H1 (cell line): Measurements from ENCODE around the gene PRRX2. TPM values are rescaled to one million over a fixed set of nuclear protein-coding genes. Genes with fewer than 3 reads are reported as not detected.

Experiments used
- BRCA1 ChIP-seq: IDR thresholded peaks from 2 replicates; pipeline ENCODE4 v1.6.1; 2012; ENCODE audit warnings: low read depth, low read length, improper control_type of control experiment
- CHD7 ChIP-seq: fragments of 300-600 bp; sonication (generic); IDR thresholded peaks from 2 replicates; pipeline ENCODE4 v1.7.1; 2012; ENCODE audit warnings: low read length, moderate library complexity, mild to moderate bottlenecking, inconsistent platforms; ENCODE audit not compliant: insufficient replicate concordance
- EP300 ChIP-seq, 2 experiments: IDR thresholded peaks; 1 replicate in 1 of 2; 2 replicates in 1 of 2; pipeline ENCODE4 v1.6.1; 2011 to 2012; ENCODE audit warnings: low read depth in 2 of 2, low read length in 2 of 2, mild to moderate bottlenecking in 2 of 2, borderline replicate concordance in 1 of 2, inconsistent platforms in 1 of 2, moderate library complexity in 1 of 2
- EZH2 ChIP-seq: fragments of 200-600 bp; sonication (generic); IDR thresholded peaks from 2 replicates; pipeline ENCODE4 v1.7.1; 2012; ENCODE audit warnings: low read depth, mild to moderate bottlenecking, moderate library complexity, low read length, inconsistent platforms; ENCODE audit not compliant: severe bottlenecking
- SP4 ChIP-seq: IDR thresholded peaks from 2 replicates; pipeline ENCODE4 v1.6.1; 2012; ENCODE audit warnings: low read length, inconsistent platforms
- polyA plus RNA-seq, 7 experiments: library from polyadenylated mRNA; depleted of rRNA in 3 of 7; stranded (reverse) in 5 of 7; unstranded in 2 of 7; fragments of >200 nt in 5 of 7; fragments of 200-250 nt in 2 of 7; gene quantifications; 1 replicate in 5 of 7; 2 replicates in 1 of 7; 4 replicates in 1 of 7; pipeline versions ENCODE4 v1.2.1 to v1.2.3, GENCODE V29; 2011 to 2013; ENCODE audit warnings: missing spikeins in 2 of 7, mixed read lengths in 2 of 7
- total RNA-seq: library from RNA; stranded (reverse); fragmentation: NEBNext Ultra II Directional; extraction: Animal tissue kit (Norgen Biotek cat#: 25700); gene quantifications from 2 replicates; pipeline ENCODE4 v1.2.1, GENCODE V29; 2021

The PRRX2 gene
- total and polyA plus RNA-seq, 2 of the 8 experiments (the other 6 are each of a cell fraction or from before 2014, with no cell fraction given): 5.8 to 9.2 TPM

- TF ChIP-seq CHD7: no peak
- TF ChIP-seq BRCA1: no peak
- TF ChIP-seq EP300 (IDR thresholded peaks at IDR 0.05; ENCODE audit: borderline replicate concordance in 1 of 2, low read depth in 2 of 2, low read length in 2 of 2): no peak
- no peak for TF ChIP-seq EZH2
- no peak for TF ChIP-seq SP4
Observed at GRCh38 chr9:129709438-129710168, 44.2 kb downstream of the PRRX2 start (continued).
